NCI-H1694 treated with DMSO at 0.1 percent for 48 hours (cell line): ENCODE measurements around the gene GC.
"Not testable (repeated sequence)": the region's sequence is repeated elsewhere in the genome, so short reads cannot be mapped to it uniquely, and the experiment has no call there.

Experiments used
- DNase-seq: peaks from one replicate; lab custom pipeline; 2025; lab: John Stamatoyannopoulos, UW

Gene GC

GRCh38 chr4:71765821-71766383 is 18.0 kb downstream of the GC start:
- DNase-seq = no peak

- no peak for DNase-seq
These were observed 18.5 kb downstream of the GC start for GRCh38 chr4:71765350-71765749.

GRCh38 chr4:71752383-71753042 is 31.4 kb downstream of the GC start:
- DNase-seq = no peak

GRCh38 chr4:71749008-71749594 is 34.8 kb downstream of the GC start:
- DNase-seq = no peak

- DNase-seq = no peak
These were observed 37.5 kb downstream of the GC start for GRCh38 chr4:71746379-71746778.

GRCh38 chr4:71738782-71739181 is 45.1 kb downstream of the GC start:
- DNase-seq = not testable (repeated sequence)

- peak; percentile 24 for DNase-seq
These were observed 51.2 kb downstream of the GC start for GRCh38 chr4:71732706-71733105.

- no peak for DNase-seq
These were observed 51.8 kb downstream of the GC start for GRCh38 chr4:71732066-71732465.

- no peak for DNase-seq
These were observed 54.0 kb downstream of the GC start for GRCh38 chr4:71729856-71730255.

- DNase-seq = peak; percentile 49
These were observed 70.2 kb downstream of the GC start for GRCh38 chr4:71713611-71714203.

- no peak for DNase-seq
These were observed 71.9 kb downstream of the GC start for GRCh38 chr4:71711985-71712348.

GRCh38 chr4:71711044-71711984 is 72.6 kb downstream of the GC start:
- no peak for DNase-seq

- DNase-seq = no peak
These were observed 73.9 kb downstream of the GC start for GRCh38 chr4:71709961-71710360.

- no peak for DNase-seq
These were observed 85.7 kb downstream of the GC start for GRCh38 chr4:71698141-71698540.

GRCh38 chr4:71697031-71697430 is 86.8 kb downstream of the GC start:
- no peak for DNase-seq

GRCh38 chr4:71694961-71695360 is 88.9 kb downstream of the GC start:
- no peak for DNase-seq

- DNase-seq = no peak
These were observed 90.9 kb downstream of the GC start for GRCh38 chr4:71692963-71693362.

GRCh38 chr4:71692198-71692597 is 91.7 kb downstream of the GC start:
- DNase-seq = no peak
